ENCODE results near the gene LY6G6F.

LY6G6F gene

GRCh38 chr6:31723980-31724691, 17.5 kb downstream of the LY6G6F start:
- DNase-seq (ENCODE audit: low spot score): no peak

- no peak for DNase-seq (ENCODE audit: low spot score)
Measured at GRCh38 chr6:31725502-31726350, 19.1 kb downstream of the LY6G6F start.

- DNase-seq (ENCODE audit: low spot score): no peak
Measured at GRCh38 chr6:31727034-31727716, 20.5 kb downstream of the LY6G6F start.

- DNase-seq (ENCODE audit: low spot score): no peak
Measured at GRCh38 chr6:31727717-31728671, 21.3 kb downstream of the LY6G6F start.

- DNase-seq (ENCODE audit: low spot score): no peak
Measured at GRCh38 chr6:31728767-31729514, 22.3 kb downstream of the LY6G6F start, which contains the start of gene DDAH2. Gene DDAH2, minus strand, starts transcription at chr6:31729299. Its CDS starts 138 bp downstream, at chr6:31729161.

- peak; percentile 94 for DNase-seq (ENCODE audit: low spot score)
Measured at GRCh38 chr6:31729515-31729978, 22.9 kb downstream of the LY6G6F start.

GRCh38 chr6:31729979-31730630, 23.4 kb downstream of the LY6G6F start:
- peak; percentile 90 for DNase-seq (ENCODE audit: low spot score)

GRCh38 chr6:31730631-31731086, 24.0 kb downstream of the LY6G6F start:
- DNase-seq (ENCODE audit: low spot score): no peak

GRCh38 chr6:31732029-31732428, 25.4 kb downstream of the LY6G6F start:
- no peak for DNase-seq (ENCODE audit: low spot score)

- DNase-seq (ENCODE audit: low spot score): no peak
Measured at GRCh38 chr6:31733734-31734133, 27.1 kb downstream of the LY6G6F start.

- no peak for DNase-seq (ENCODE audit: low spot score)
Measured at GRCh38 chr6:31734247-31734820, 27.7 kb downstream of the LY6G6F start.

GRCh38 chr6:31734821-31735406, 28.2 kb downstream of the LY6G6F start:
- peak; percentile 63 for DNase-seq (ENCODE audit: low spot score)

GRCh38 chr6:31736021-31736767, 29.5 kb downstream of the LY6G6F start, which contains the start of gene CLIC1:
Gene CLIC1, minus strand, starts transcription at chr6:31736530. Its CDS starts 230 bp downstream, at chr6:31736300.
- peak; percentile 88 for DNase-seq (ENCODE audit: low spot score)

GRCh38 chr6:31736768-31737314, 30.2 kb downstream of the LY6G6F start:
- DNase-seq (ENCODE audit: low spot score): no peak

GRCh38 chr6:31737315-31737990, 30.8 kb downstream of the LY6G6F start:
- DNase-seq (ENCODE audit: low spot score): no peak

GRCh38 chr6:31737991-31738979, 31.6 kb downstream of the LY6G6F start:
- peak; percentile 82 for DNase-seq (ENCODE audit: low spot score)
